ENCODE measurements around the gene E2F4.
A peak's percentile ranks its signal among the peaks of the same experiment; 100 is the strongest.

E2F4 gene

GRCh38 chr16:67174706-67175231, 17.2 kb upstream of the E2F4 start:
- peaks cover 35% of the 10 kb centered on the region for H3K4me1 ChIP-seq (ENCODE audit: control insufficient read depth, insufficient read depth, low read length, poor library complexity, severe bottlenecking)
- H3K9me3 ChIP-seq (ENCODE audit: control insufficient read depth, low read length), result no peaks in the 10 kb centered on the region
- H3K4me3 ChIP-seq (ENCODE audit: insufficient read depth, low read depth, low read length, poor library complexity, severe bottlenecking), result peak overlapping the region; percentile 33
- peaks cover 2% of the 10 kb centered on the region for H3K27me3 ChIP-seq (replicated peaks; ENCODE audit: control insufficient read depth, insufficient read depth, low read length, poor library complexity, severe bottlenecking)
- H3K27ac ChIP-seq (ENCODE audit: insufficient read depth, low read length, poor library complexity, severe bottlenecking), result no peak overlapping the region
- no peak for DNase-seq
- no peaks in the 10 kb centered on the region for H3K36me3 ChIP-seq (ENCODE audit: control insufficient read depth, insufficient read depth, low read length)

GRCh38 chr16:67176662-67177061, 15.3 kb upstream of the E2F4 start:
- no peak for DNase-seq
- peaks cover 26% of the 10 kb centered on the region for H3K4me1 ChIP-seq (ENCODE audit: control insufficient read depth, insufficient read depth, low read length, poor library complexity, severe bottlenecking)
- H3K36me3 ChIP-seq (ENCODE audit: control insufficient read depth, insufficient read depth, low read length), result no peaks in the 10 kb centered on the region
- no peaks in the 10 kb centered on the region for H3K27me3 ChIP-seq (replicated peaks; ENCODE audit: control insufficient read depth, insufficient read depth, low read length, poor library complexity, severe bottlenecking)
- H3K4me3 ChIP-seq (ENCODE audit: insufficient read depth, low read depth, low read length, poor library complexity, severe bottlenecking), result no peak overlapping the region
- H3K9me3 ChIP-seq (ENCODE audit: control insufficient read depth, low read length), result no peaks in the 10 kb centered on the region
- no peak overlapping the region for H3K27ac ChIP-seq (ENCODE audit: insufficient read depth, low read length, poor library complexity, severe bottlenecking)

- Histone ChIP-seq H3K36me3 (ENCODE audit: control insufficient read depth, insufficient read depth, low read length) (no peaks in the 10 kb centered on the region), H3K4me1 (ENCODE audit: control insufficient read depth, insufficient read depth, low read length, poor library complexity, severe bottlenecking) (peaks cover 26% of the 10 kb centered on the region), H3K27me3 (replicated peaks; ENCODE audit: control insufficient read depth, insufficient read depth, low read length, poor library complexity, severe bottlenecking) (no peaks in the 10 kb centered on the region), H3K9me3 (ENCODE audit: control insufficient read depth, low read length) (no peaks in the 10 kb centered on the region), H3K27ac (ENCODE audit: insufficient read depth, low read length, poor library complexity, severe bottlenecking) (no peak overlapping the region), H3K4me3 (ENCODE audit: insufficient read depth, low read depth, low read length, poor library complexity, severe bottlenecking) (peak overlapping the region; percentile 42)
- peak; percentile 53 to 59 (median 59) for DNase-seq
These were observed 13.9 kb upstream of the E2F4 start for GRCh38 chr16:67177743-67178699.

- no peak for DNase-seq
- Histone ChIP-seq H3K27me3 (replicated peaks; ENCODE audit: control insufficient read depth, insufficient read depth, low read length, poor library complexity, severe bottlenecking) (no peaks in the 10 kb centered on the region), H3K9me3 (ENCODE audit: control insufficient read depth, low read length) (no peaks in the 10 kb centered on the region), H3K27ac (ENCODE audit: insufficient read depth, low read length, poor library complexity, severe bottlenecking) (no peak overlapping the region), H3K4me3 (ENCODE audit: insufficient read depth, low read depth, low read length, poor library complexity, severe bottlenecking) (no peak overlapping the region), H3K4me1 (ENCODE audit: control insufficient read depth, insufficient read depth, low read length, poor library complexity, severe bottlenecking) (peaks cover 15% of the 10 kb centered on the region), H3K36me3 (ENCODE audit: control insufficient read depth, insufficient read depth, low read length) (no peaks in the 10 kb centered on the region)
These were observed 12.4 kb upstream of the E2F4 start for GRCh38 chr16:67179421-67180080.

- Histone ChIP-seq H3K27ac (ENCODE audit: insufficient read depth, low read length, poor library complexity, severe bottlenecking) (no peak overlapping the region), H3K36me3 (ENCODE audit: control insufficient read depth, insufficient read depth, low read length) (no peaks in the 10 kb centered on the region), H3K4me3 (ENCODE audit: insufficient read depth, low read depth, low read length, poor library complexity, severe bottlenecking) (no peak overlapping the region), H3K9me3 (ENCODE audit: control insufficient read depth, low read length) (no peaks in the 10 kb centered on the region), H3K27me3 (replicated peaks; ENCODE audit: control insufficient read depth, insufficient read depth, low read length, poor library complexity, severe bottlenecking) (no peaks in the 10 kb centered on the region), H3K4me1 (ENCODE audit: control insufficient read depth, insufficient read depth, low read length, poor library complexity, severe bottlenecking) (peaks cover 18% of the 10 kb centered on the region)
- DNase-seq, result no peak
These were observed 11.8 kb upstream of the E2F4 start for GRCh38 chr16:67180166-67180565.

- no peak overlapping the region for H3K4me3 ChIP-seq (ENCODE audit: insufficient read depth, low read depth, low read length, poor library complexity, severe bottlenecking)
- DNase-seq, result no peak
- H3K9me3 ChIP-seq (ENCODE audit: control insufficient read depth, low read length), result no peaks in the 10 kb centered on the region
- no peaks in the 10 kb centered on the region for H3K27me3 ChIP-seq (replicated peaks; ENCODE audit: control insufficient read depth, insufficient read depth, low read length, poor library complexity, severe bottlenecking)
- no peaks in the 10 kb centered on the region for H3K36me3 ChIP-seq (ENCODE audit: control insufficient read depth, insufficient read depth, low read length)
- peaks cover 22% of the 10 kb centered on the region for H3K4me1 ChIP-seq (ENCODE audit: control insufficient read depth, insufficient read depth, low read length, poor library complexity, severe bottlenecking)
- H3K27ac ChIP-seq (ENCODE audit: insufficient read depth, low read length, poor library complexity, severe bottlenecking), result no peak overlapping the region
These were observed 10.6 kb upstream of the E2F4 start for GRCh38 chr16:67181346-67181745.

- Histone ChIP-seq H3K27ac (ENCODE audit: insufficient read depth, low read length, poor library complexity, severe bottlenecking) (no peak overlapping the region), H3K36me3 (ENCODE audit: control insufficient read depth, insufficient read depth, low read length) (no peaks in the 10 kb centered on the region), H3K27me3 (replicated peaks; ENCODE audit: control insufficient read depth, insufficient read depth, low read length, poor library complexity, severe bottlenecking) (no peaks in the 10 kb centered on the region), H3K4me1 (ENCODE audit: control insufficient read depth, insufficient read depth, low read length, poor library complexity, severe bottlenecking) (peaks cover 22% of the 10 kb centered on the region), H3K9me3 (ENCODE audit: control insufficient read depth, low read length) (no peaks in the 10 kb centered on the region), H3K4me3 (ENCODE audit: insufficient read depth, low read depth, low read length, poor library complexity, severe bottlenecking) (no peak overlapping the region)
- DNase-seq, result no peak
These were observed 9.7 kb upstream of the E2F4 start for GRCh38 chr16:67182288-67182687.

GRCh38 chr16:67183284-67183626, 8.7 kb upstream of the E2F4 start:
- DNase-seq, result no peak
- Histone ChIP-seq H3K9me3 (ENCODE audit: control insufficient read depth, low read length) (no peaks in the 10 kb centered on the region), H3K4me3 (ENCODE audit: insufficient read depth, low read depth, low read length, poor library complexity, severe bottlenecking) (peak overlapping the region; percentile 95), H3K27me3 (replicated peaks; ENCODE audit: control insufficient read depth, insufficient read depth, low read length, poor library complexity, severe bottlenecking) (no peaks in the 10 kb centered on the region), H3K27ac (ENCODE audit: insufficient read depth, low read length, poor library complexity, severe bottlenecking) (peak overlapping the region; percentile 95), H3K36me3 (ENCODE audit: control insufficient read depth, insufficient read depth, low read length) (no peaks in the 10 kb centered on the region), H3K4me1 (ENCODE audit: control insufficient read depth, insufficient read depth, low read length, poor library complexity, severe bottlenecking) (peaks cover 17% of the 10 kb centered on the region)

- peaks cover 16% of the 10 kb centered on the region for H3K4me1 ChIP-seq (ENCODE audit: control insufficient read depth, insufficient read depth, low read length, poor library complexity, severe bottlenecking)
These were observed 8.1 kb upstream of the E2F4 start, which contains the start of gene MATCAP1 for GRCh38 chr16:67183627-67184452. MATCAP1 (minus strand) TSS chr16:67183963; CDS start chr16:67180610, 3,353 bp downstream.

More at GRCh38 chr16:67183627-67184452, 8.1 kb upstream of the E2F4 start, which contains the start of gene MATCAP1:
- Histone ChIP-seq H3K9me3 (ENCODE audit: control insufficient read depth, low read length) (no peaks in the 10 kb centered on the region), H3K4me3 (ENCODE audit: insufficient read depth, low read depth, low read length, poor library complexity, severe bottlenecking) (peak within 1 kb of the TSS; percentile 95), H3K27ac (ENCODE audit: insufficient read depth, low read length, poor library complexity, severe bottlenecking) (peak within 1 kb of the TSS; percentile 95), H3K36me3 (ENCODE audit: control insufficient read depth, insufficient read depth, low read length) (no peaks in the 10 kb centered on the region), H3K27me3 (replicated peaks; ENCODE audit: control insufficient read depth, insufficient read depth, low read length, poor library complexity, severe bottlenecking) (no peaks in the 10 kb centered on the region)
- peak; percentile 87 to 91 (median 91) for DNase-seq

All from effector memory CD4-positive, alpha-beta T cell (primary cell).